GM12872 (cell line): ENCODE results near the gene NIPBL.

Source experiments
- TF ChIP-seq, protein P1 (sequence below): IDR thresholded peaks from 3 replicates; pipeline ENCODE4 v1.5.1; 2011; ENCODE audit warnings: low read depth, mild to moderate bottlenecking, low read length, moderate library complexity; ENCODE audit not compliant: insufficient read depth

Gene NIPBL

DNA sequence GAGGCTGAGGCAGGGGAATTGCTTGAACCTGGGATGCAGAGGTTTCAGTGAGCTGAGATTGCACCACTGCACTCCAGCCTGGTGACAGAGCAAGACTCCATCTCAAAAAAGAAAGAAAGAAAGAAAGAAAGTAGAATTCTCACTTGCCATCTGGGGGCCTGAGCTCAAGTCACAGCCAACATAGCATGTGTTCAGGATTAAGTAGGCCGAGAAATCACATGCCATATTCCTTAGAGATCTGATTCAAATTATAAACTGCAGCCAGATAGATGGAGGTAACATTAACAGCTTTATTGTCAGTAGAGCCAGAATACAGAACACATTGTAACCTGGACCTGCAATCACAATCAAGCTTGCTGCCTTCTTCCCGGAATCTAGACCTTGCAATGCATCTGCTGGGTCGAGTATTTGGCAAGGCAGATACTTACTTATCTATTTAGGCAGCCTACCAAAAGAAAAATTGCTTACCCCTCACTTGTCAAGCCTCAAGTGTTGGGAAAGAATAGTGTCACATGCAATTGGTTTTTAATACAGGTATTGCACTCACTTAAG lies 198.9 kb downstream of the NIPBL start:
- TF ChIP-seq, protein P1, sequence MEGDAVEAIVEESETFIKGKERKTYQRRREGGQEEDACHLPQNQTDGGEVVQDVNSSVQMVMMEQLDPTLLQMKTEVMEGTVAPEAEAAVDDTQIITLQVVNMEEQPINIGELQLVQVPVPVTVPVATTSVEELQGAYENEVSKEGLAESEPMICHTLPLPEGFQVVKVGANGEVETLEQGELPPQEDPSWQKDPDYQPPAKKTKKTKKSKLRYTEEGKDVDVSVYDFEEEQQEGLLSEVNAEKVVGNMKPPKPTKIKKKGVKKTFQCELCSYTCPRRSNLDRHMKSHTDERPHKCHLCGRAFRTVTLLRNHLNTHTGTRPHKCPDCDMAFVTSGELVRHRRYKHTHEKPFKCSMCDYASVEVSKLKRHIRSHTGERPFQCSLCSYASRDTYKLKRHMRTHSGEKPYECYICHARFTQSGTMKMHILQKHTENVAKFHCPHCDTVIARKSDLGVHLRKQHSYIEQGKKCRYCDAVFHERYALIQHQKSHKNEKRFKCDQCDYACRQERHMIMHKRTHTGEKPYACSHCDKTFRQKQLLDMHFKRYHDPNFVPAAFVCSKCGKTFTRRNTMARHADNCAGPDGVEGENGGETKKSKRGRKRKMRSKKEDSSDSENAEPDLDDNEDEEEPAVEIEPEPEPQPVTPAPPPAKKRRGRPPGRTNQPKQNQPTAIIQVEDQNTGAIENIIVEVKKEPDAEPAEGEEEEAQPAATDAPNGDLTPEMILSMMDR = no peak

DNA sequence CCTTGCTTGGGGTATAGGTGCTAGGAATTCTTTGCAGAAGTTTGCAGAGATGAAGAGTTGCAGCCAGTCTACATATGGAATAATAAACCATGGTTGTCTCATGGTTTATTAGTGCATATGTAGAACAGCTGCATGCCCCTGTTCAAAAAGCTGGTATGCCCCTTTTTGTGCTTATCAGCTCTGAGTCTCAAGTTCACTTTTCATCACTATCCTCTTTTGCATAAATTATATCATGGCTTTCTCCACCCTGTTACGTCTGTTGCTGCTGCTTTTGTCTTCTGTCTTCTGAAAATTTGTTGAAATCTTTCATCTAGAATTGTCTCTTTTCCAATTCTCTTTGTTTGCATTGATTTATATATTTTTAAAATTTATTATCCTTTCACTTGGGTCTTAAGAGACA lies 200.6 kb downstream of the NIPBL start:
- TF ChIP-seq, protein P1 = no peak

DNA sequence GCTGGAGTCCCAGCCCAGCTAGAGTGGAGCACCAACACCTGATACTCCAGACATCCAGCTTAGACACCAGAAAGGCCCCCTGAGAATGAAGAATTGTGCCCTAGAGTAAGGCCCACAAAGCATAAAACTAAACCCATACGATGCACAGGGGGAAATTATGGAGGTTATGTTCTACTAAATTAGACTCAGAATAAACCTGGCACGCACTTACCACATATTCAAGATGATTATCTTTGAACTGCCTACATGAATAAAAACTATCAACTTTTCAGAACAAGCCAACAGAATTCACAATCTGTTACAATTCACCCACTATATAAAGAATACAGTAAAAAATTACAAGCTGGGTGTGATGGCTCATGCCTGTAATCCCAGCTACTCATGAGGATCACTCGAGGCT lies 204.1 kb downstream of the NIPBL start:
- TF ChIP-seq, protein P1 = no peak

DNA sequence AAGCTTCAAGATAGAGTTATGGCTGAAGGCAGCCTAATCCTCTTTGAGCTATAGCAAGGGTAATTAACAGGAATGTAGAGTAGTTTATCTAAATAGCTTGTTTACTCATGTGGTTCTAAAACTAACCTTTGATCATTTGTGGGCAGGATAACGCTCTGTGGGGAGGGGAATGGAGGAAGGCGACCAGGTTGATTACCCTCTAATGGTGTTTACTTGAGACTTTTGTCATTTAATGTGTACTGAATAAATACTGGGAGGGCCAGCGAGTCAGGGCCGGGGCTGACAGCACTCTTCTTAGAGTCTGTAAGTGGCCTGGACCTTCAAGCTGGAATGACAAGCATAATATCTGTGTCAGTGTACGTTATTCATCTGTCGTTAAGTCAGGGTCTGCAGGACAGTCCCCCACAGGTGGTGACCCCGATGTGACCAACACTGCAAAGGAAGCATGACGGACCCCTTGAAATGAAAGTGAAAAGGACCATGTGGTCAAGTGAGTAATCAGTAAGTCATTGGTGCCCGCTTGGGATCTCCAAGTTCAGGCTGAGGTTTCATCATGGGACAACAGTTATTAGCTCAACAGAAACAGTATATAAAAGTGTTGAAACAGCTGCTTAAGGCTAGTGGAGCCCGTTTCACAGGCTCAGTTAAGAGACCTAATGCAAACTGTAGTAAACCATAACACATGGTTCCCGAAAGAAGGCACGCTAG lies 210.1 kb downstream of the NIPBL start:
- TF ChIP-seq, protein P1 = no peak

DNA sequence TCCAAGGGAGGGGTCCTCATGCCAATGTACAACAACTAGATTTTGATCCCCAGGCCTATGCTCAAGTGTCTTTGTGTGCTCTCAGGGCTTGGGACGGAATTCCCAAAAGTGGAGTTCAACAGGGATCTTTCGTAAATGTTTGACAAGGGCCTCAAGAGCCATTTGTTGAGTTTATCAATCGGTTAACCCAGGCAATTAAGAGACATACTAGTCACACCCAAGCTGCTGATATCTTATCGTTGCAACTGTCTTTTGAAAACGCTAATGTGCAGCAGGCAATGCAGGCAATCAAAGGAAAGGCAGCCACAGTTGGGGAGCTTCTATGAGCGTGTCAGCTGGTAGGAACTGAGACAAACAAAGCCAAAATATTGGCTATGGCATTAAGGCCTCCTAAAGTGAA lies 211.4 kb downstream of the NIPBL start:
- TF ChIP-seq, protein P1 = no peak

DNA sequence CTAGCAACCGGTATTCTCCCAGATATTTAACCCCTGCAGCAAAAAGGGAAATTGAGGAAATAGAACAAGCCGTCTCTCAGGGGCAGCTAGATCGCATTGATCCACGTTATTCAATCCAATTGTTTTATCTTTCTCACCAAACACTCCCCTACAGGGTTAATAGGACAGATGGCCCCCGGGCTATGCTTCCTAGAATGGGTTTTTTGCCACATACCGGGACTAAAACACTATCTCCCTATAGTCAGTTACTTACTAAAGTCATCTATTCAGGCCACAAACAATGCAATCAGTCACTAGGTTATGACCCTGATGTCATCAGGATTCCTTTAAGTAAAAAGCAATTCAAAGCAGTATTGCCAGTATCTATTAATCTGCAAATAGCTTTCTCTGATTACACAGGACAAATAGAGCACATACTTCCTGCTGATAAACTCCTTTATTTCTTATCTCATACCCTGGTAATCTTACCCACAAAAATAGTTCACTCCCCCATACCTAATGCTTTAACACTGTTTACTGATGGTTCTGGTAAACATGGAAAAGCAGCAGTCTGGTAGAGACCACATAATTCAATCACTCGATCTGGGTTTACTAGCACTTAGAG lies 213.7 kb downstream of the NIPBL start:
- TF ChIP-seq, protein P1 = no peak

DNA sequence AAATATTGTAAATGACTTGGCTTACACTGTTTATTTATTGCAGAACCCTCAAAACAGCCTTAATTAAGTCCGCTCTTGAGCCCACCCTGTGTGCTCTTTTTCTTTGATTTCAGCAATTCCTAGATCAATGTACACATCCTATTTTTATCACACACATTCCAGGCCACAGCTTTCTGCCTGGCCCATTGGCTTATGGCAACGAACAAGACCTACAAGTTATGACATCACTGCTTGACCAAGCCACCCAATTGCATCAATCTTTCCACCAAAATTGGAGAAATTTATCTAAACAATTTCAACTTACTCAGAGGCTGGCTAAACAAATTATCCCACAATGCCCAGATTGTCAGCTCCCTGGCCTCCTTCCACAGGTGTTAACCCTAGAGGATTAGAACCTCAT lies 214.2 kb downstream of the NIPBL start:
- TF ChIP-seq, protein P1 = no peak
